Astrocyte of the spinal cord (primary cell): ENCODE data around the gene XG.
"Not testable (repeated sequence)": the region's sequence is repeated elsewhere in the genome, so short reads cannot be mapped to it uniquely, and the experiment has no call there.

Experiments
- DNase-seq: peaks from one replicate; pipeline ENCODE4 v3.0.0; 2011; ENCODE audit warnings: low read depth, low spot score
- H3K4me3 ChIP-seq: 2 replicates; pipeline ENCODE4 v1.5.1; 2011; ENCODE audit warnings: low read depth, mild to moderate bottlenecking, low read length, moderate library complexity
- CTCF ChIP-seq: IDR thresholded peaks from 2 replicates; pipeline ENCODE4 v1.5.1; 2012; ENCODE audit warnings: low read depth, mild to moderate bottlenecking, low read length, inconsistent platforms
- in situ Hi-C: cut with HindIII; loops from 2 replicates; pipeline ENCODE4 v1.10.0; 2017; ENCODE audit warnings: low sequenced_read_pairs

XG gene

GRCh38 chrX:2751291-2751690 lies 549 bp upstream of the XG start:
- no peak for DNase-seq
- no peak for TF ChIP-seq CTCF
- in situ Hi-C loops, result no loop called here
- no peak overlapping the region for H3K4me3 ChIP-seq

GRCh38 chrX:2752441-2752840 lies 601 bp downstream of the XG start:
- H3K4me3 ChIP-seq, DNase-seq, in situ Hi-C loops: not testable (repeated sequence)

DNA sequence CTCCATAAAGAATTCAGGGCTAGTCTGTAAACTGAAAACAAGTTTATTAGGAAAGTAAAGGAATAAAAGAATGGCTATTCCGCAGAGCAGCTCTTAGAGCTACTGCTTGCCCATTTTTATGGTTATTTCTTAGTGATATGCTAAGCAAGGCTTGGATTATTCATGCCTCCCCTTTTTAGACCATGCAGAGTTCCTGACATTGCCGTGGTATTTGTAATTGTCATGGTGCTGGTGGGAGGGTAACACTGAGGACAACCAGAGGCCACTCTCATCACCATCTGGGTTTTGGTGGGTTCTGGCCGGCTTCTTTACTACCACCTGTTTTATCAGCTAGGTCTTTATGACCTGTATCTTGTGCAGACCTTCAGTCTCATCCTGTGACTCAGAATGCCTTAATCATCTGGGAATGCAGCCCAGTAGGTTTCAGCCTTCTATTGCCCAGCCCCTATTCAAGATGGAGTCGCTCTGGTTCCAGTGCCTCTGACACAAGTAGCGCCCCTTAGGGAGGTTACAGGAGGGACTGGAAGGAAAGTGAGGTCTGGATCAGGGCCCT lies 3.4 kb downstream of the XG start:
- DNase-seq, in situ Hi-C loops, H3K4me3 ChIP-seq: not testable (repeated sequence)

GRCh38 chrX:2756548-2756947 lies 4.7 kb downstream of the XG start:
- no peak overlapping the region for H3K4me3 ChIP-seq
- no peak for DNase-seq
- in situ Hi-C loops, result no loop called here
- no peak for TF ChIP-seq CTCF

DNA sequence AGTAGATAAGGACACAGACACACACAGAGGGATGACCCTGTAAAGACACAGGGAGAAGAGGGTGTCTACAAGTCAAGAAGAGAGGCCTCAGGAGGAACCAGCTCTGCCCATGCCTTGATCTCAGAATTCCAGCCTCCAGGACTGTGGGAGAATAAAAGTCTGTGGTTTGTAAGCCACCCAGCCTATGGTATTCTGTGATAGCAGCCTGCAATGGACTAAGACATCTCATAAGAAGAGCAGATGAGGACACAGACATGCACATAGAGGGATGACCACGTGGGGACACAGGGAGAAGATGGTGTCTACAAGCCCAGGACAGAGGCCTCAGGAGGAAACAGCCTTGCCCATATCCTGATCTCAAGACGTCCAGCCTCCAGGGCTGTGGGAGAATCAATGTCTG lies 9.4 kb downstream of the XG start:
- no peak for TF ChIP-seq CTCF
- DNase-seq, result no peak
- in situ Hi-C loops, result no loop called here
- H3K4me3 ChIP-seq, result no peak overlapping the region

GRCh38 chrX:2762671-2763070 lies 10.8 kb downstream of the XG start:
- DNase-seq, in situ Hi-C loops, H3K4me3 ChIP-seq: not testable (repeated sequence)

- in situ Hi-C loops, H3K4me3 ChIP-seq, DNase-seq: not testable (repeated sequence)
Observed at GRCh38 chrX:2764766-2765548, 13.1 kb downstream of the XG start.

GRCh38 chrX:2765549-2765830 lies 13.7 kb downstream of the XG start:
- in situ Hi-C loops, result no loop called here
- DNase-seq, result no peak
- H3K4me3 ChIP-seq, result no peak overlapping the region
- no peak for TF ChIP-seq CTCF

GRCh38 chrX:2766906-2767305 lies 15.1 kb downstream of the XG start:
- no peak overlapping the region for H3K4me3 ChIP-seq
- no peak for TF ChIP-seq CTCF
- in situ Hi-C loops, result no loop called here
- DNase-seq, result no peak
